ENCODE results near the gene TBC1D5.

The TBC1D5 gene

DNA sequence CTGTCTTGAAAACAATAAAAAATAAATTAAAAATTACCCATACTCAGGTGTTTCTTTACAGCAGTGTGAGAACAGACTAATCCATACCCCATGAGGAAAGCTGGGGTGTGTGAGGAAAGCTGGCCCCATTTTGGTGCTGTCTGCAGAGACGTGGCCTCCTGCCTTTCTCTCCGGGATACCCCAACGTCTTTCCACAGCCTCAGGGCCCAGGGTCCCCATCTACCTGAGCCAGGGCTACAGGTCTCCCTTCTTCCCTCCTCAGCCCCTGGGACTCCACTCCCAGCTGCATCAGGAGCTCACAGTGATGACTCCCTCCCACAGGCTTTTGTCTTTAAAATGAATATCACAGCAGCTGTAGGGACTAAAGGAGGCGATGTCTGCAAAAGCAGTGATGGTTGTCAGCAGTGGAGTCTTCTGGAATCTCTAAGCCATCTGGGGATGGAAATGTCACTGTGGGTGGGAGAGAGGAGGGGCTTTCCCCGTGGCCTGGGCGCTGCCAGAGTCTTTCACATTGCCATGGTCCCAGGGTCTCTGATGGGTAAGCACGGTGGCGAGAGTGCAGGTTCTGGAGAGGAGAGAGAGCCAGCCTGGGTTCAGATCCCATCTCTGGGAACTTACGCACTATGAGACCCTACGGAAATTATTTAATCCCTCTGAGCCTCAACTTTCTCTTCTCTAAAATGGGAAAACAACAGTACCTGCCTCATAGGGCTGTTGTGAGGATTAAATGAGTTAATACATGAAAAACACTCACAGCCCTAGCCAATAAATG is 598.4 kb downstream of the TBC1D5 start:
- Histone ChIP-seq H3K27ac (no peak overlapping the region), H3K36me3 (replicated peaks) (no peaks in the 10 kb centered on the region), H3K27me3 (replicated peaks) (no peaks in the 10 kb centered on the region), H3K4me3 (ENCODE audit: low read depth, low read length) (no peak overlapping the region)
- TF ChIP-seq, protein P1, sequence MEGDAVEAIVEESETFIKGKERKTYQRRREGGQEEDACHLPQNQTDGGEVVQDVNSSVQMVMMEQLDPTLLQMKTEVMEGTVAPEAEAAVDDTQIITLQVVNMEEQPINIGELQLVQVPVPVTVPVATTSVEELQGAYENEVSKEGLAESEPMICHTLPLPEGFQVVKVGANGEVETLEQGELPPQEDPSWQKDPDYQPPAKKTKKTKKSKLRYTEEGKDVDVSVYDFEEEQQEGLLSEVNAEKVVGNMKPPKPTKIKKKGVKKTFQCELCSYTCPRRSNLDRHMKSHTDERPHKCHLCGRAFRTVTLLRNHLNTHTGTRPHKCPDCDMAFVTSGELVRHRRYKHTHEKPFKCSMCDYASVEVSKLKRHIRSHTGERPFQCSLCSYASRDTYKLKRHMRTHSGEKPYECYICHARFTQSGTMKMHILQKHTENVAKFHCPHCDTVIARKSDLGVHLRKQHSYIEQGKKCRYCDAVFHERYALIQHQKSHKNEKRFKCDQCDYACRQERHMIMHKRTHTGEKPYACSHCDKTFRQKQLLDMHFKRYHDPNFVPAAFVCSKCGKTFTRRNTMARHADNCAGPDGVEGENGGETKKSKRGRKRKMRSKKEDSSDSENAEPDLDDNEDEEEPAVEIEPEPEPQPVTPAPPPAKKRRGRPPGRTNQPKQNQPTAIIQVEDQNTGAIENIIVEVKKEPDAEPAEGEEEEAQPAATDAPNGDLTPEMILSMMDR (IDR thresholded peaks at IDR 0.05; ENCODE audit: low read depth, low read length, missing control alignments): no peak
- in situ Hi-C loops (cut with HindIII; ENCODE audit: low pct_ligation_motif_present, low sequenced_read_pairs): no loop called here
- no peak for DNase-seq

DNA sequence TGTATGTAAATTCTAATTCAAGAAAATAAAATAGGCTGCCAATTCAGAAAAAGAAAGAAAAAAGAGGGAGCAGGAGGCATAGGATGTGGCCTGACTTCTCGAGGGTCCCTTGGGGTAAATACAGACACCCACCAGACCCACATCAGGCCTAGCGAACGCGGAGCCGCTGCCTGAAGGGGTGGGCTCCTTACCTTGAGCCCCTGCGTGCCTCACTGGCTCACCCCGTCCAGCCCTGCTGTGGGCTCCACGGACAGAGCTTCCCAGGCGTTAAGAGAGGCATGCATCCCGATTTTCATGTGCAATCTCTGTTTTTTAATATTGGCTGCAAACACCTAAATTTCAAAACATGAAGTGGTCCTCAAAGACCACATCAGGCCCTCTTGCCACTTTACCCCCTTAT is 599.9 kb downstream of the TBC1D5 start:
- in situ Hi-C loops (cut with HindIII; ENCODE audit: low pct_ligation_motif_present, low sequenced_read_pairs): no loop called here
- Histone ChIP-seq H3K4me3 (ENCODE audit: low read depth, low read length) (no peak overlapping the region), H3K36me3 (replicated peaks) (no peaks in the 10 kb centered on the region), H3K27ac (no peak overlapping the region), H3K27me3 (replicated peaks) (no peaks in the 10 kb centered on the region)
- TF ChIP-seq, protein P1 (IDR thresholded peaks at IDR 0.05; ENCODE audit: low read depth, low read length, missing control alignments): no peak
- DNase-seq: no peak

DNA sequence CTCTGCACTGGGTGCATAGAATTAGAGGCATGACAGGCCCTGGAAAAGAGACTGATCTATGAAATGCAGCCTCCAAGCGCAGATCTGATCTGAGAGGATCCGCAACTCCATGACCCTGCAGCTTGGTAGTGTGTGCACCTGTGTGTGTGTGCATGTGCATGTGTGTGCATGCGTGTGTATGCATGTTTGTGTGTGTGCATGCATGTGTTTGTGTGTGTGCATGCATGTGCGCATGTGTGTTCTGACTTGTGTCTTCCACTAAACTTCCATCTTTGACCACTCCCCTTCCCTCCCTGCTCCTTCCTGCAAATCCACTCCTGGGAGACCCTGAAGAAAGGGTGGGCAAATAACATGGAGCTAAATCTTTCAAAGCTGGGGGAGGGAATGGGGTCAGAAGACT is 600.7 kb downstream of the TBC1D5 start:
- in situ Hi-C loops (cut with HindIII; ENCODE audit: low pct_ligation_motif_present, low sequenced_read_pairs): no loop called here
- TF ChIP-seq, protein P1 (IDR thresholded peaks at IDR 0.05; ENCODE audit: low read depth, low read length, missing control alignments): no peak
- Histone ChIP-seq H3K27ac (no peak overlapping the region), H3K27me3 (replicated peaks) (no peaks in the 10 kb centered on the region), H3K36me3 (replicated peaks) (no peaks in the 10 kb centered on the region), H3K4me3 (ENCODE audit: low read depth, low read length) (no peak overlapping the region)
- DNase-seq: no peak

DNA sequence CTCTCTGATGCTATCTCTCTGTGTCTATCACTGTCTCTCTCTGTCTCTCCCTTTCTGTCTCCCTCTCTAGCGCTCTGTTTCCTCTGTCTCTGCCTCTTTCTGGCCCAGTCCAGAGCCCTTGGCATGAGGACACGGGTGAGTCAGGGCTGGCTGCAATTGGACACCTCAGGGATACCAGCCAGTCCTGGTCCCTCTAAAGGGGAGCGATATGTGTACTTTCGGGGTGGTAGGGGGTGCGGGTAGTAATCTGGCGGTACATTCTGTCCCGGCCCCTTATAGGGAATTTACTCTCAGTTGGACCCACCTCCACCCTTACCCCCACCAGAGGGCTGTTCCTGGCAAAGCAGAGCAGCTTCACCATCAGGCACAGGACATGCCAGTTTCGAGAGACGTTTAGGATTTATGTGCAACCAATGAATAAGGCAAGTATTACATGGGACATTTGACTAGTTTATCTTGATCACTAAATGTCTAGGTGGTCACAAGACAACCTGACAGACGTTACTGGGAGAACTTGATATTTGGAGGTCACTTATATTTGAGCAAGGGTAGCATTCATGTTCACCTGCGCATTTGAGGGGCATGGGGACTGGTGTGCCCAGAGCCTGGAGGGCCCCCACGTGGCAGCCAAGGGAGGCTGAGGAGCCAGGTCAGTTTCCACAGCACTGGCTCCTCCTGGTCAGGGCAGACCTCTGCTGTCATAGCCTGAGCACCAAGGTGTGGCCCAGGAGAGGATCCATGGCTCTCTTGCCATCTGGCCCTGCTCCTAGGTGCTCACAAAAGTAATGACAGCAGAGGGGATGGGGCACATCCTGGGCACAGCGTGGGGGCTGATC is 601.5 kb downstream of the TBC1D5 start:
- TF ChIP-seq, protein P1 (IDR thresholded peaks at IDR 0.05; ENCODE audit: low read depth, low read length, missing control alignments): peak; percentile 1
- no peaks in the 10 kb centered on the region for H3K27me3 ChIP-seq (replicated peaks)
- no peaks in the 10 kb centered on the region for H3K36me3 ChIP-seq (replicated peaks)
- in situ Hi-C loops (cut with HindIII; ENCODE audit: low pct_ligation_motif_present, low sequenced_read_pairs): no loop called here
- DNase-seq: no peak
- no peak overlapping the region for H3K4me3 ChIP-seq (ENCODE audit: low read depth, low read length)
- no peak overlapping the region for H3K27ac ChIP-seq

DNA sequence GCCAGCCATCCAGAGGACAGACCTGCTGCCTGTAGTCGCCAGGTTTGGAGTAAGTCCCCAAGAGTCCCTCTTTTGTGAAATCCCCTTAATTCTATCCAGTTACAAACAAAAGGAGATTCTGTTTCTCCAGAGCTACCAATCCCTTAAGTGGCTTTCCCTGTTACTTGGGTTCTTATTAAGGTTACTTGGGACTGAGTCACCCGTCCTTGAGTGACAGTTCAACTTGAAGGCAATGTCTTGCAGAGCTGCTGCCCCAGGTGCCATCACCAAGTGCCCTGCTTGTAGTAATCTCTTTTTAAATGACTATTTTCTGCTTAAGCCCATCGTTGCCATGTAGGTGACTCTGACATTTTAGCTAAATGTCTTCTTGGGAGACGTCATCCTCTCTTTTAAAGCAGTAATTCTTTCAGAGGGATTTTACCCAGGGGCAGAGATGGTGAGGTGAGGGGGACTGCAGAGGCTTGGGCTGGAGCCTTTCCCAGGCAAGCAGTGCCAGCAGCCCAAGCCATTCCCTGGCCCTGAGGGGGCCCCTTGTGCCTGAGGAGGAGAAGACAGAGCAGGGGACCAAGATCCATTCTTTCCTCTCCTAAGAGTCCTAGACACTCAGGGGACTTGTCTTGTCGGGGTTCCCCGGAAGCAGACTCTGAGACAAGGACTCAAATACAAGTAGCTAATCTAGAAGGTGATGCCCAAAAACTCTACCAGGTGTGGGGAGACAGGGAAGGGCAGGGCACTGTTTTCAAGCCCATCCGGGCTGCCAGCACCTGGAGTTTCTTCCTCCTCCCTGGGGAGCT is 604.0 kb downstream of the TBC1D5 start:
- TF ChIP-seq, protein P1 (IDR thresholded peaks at IDR 0.05; ENCODE audit: low read depth, low read length, missing control alignments): no peak
- no peaks in the 10 kb centered on the region for H3K36me3 ChIP-seq (replicated peaks)
- no peaks in the 10 kb centered on the region for H3K27me3 ChIP-seq (replicated peaks)
- in situ Hi-C loops (cut with HindIII; ENCODE audit: low pct_ligation_motif_present, low sequenced_read_pairs): no loop called here
- no peak overlapping the region for H3K4me3 ChIP-seq (ENCODE audit: low read depth, low read length)
- H3K27ac ChIP-seq: no peak overlapping the region
- DNase-seq: no peak
